Endothelial cell of umbilical vein (primary cell): ENCODE results near the gene CLEC4D. TPM values are rescaled to one million over a fixed set of nuclear protein-coding genes. Genes with fewer than 3 reads are reported as not detected.
"Not testable (repeated sequence)": the region's sequence is repeated elsewhere in the genome, so short reads cannot be mapped to it uniquely, and the experiment has no call there.

Source experiments
- BruUV-seq: library from RNA; stranded (reverse); fragments of 400-500 nt; replicated peaks from 2 replicates; lab custom pipeline; 2021; lab: Mats Ljungman, UMichigan
- CTCF ChIA-PET: fragments of 300-600, 350-600 bp; sonication (Branson Sonifier 250); formaldehyde crosslinking; loops from one replicate; lab custom pipeline; 2021; ENCODE audit warnings: antibody characterized with exemption, inconsistent platforms; lab: Charles Lee
- POLR2A ChIA-PET: fragments of 300-600, 350-600 bp; sonication (Branson Sonifier 250); formaldehyde crosslinking; loops from one replicate; lab custom pipeline; 2021; ENCODE audit warnings: antibody characterized with exemption, inconsistent platforms; lab: Charles Lee
- DNase-seq: peaks from one replicate; pipeline ENCODE4 v3.0.0-alpha.2; 2011; ENCODE audit warnings: low read depth, low spot score
- FAIRE-seq: peaks from 2 replicates; lab custom pipeline; 2011; peaks lifted over from hg19 to GRCh38; lab: Jason Lieb, UNC
- H2AFZ ChIP-seq: 2 replicates; pipeline ENCODE4 v1.6.0; 2012; ENCODE audit warnings: low read depth, low read length, control low read depth, inconsistent platforms
- H3K27ac ChIP-seq: 2 replicates; pipeline ENCODE4 v1.5.1; 2011; ENCODE audit warnings: low read depth, mild to moderate bottlenecking, control low read depth, low read length, moderate library complexity; ENCODE audit not compliant: insufficient read depth
- H3K27me3 ChIP-seq, 2 experiments: 2 replicates each; pipeline versions ENCODE4 v1.6.0 to v1.6.1; 2011; ENCODE audit warnings: low read length in 2 of 2, mixed read lengths in 1 of 2; ENCODE audit not compliant: control insufficient read depth in 2 of 2, insufficient read depth in 2 of 2
- H3K36me3 ChIP-seq, 2 experiments: 2 replicates in 1 of 2; 3 replicates in 1 of 2; pipeline ENCODE4 v1.5.1; 2011; ENCODE audit warnings: low read length in 2 of 2, mild to moderate bottlenecking in 1 of 2, moderate library complexity in 1 of 2; ENCODE audit not compliant: control insufficient read depth in 2 of 2, insufficient read depth in 2 of 2; ENCODE audit errors: extremely low read depth in 1 of 2
- H3K4me1 ChIP-seq: 3 replicates; pipeline ENCODE4 v1.5.1; 2011; ENCODE audit warnings: mild to moderate bottlenecking, low read length; ENCODE audit not compliant: control insufficient read depth, insufficient read depth; ENCODE audit errors: extremely low read depth
- H3K4me2 ChIP-seq: 2 replicates; pipeline ENCODE4 v1.6.1; 2011; ENCODE audit warnings: low read length, control low read depth, mixed read lengths; ENCODE audit not compliant: insufficient read depth
- H3K4me3 ChIP-seq, 3 experiments: fragments of 200-600 bp in 1 of 3; sonication (generic), shearing (Covaris generic) in 1 of 3; replicated peaks in 1 of 3; 2 replicates each; pipeline ENCODE4 v1.5.1; 2011 to 2016; ENCODE audit warnings: control low read depth in 3 of 3, low read length in 3 of 3, mild to moderate bottlenecking in 2 of 3, inconsistent platforms in 1 of 3, low read depth in 1 of 3, moderate library complexity in 1 of 3; ENCODE audit not compliant: insufficient read depth in 1 of 3
- H3K79me2 ChIP-seq: 2 replicates; pipeline ENCODE4 v1.6.0; 2012; ENCODE audit warnings: low read length, inconsistent platforms; ENCODE audit not compliant: control insufficient read depth, insufficient read depth
- H3K9ac ChIP-seq: replicated peaks from 2 replicates; pipeline ENCODE3; 2011; ENCODE audit warnings: low read length, control low read depth; ENCODE audit not compliant: insufficient read depth; ENCODE audit errors: extremely low read depth
- H3K9me1 ChIP-seq: replicated peaks from 3 replicates; pipeline ENCODE4 v1.6.0; 2011; ENCODE audit warnings: mild to moderate bottlenecking, low read length; ENCODE audit not compliant: control insufficient read depth, insufficient read depth; ENCODE audit errors: extremely low read depth
- H3K9me3 ChIP-seq: replicated peaks from 2 replicates; pipeline ENCODE4 v1.5.1; 2012; ENCODE audit warnings: low read length, inconsistent platforms; ENCODE audit not compliant: control insufficient read depth, insufficient read depth
- H4K20me1 ChIP-seq: replicated peaks from 2 replicates; pipeline ENCODE3; 2011; ENCODE audit warnings: mild to moderate bottlenecking, low read length; ENCODE audit not compliant: control insufficient read depth, insufficient read depth; ENCODE audit errors: extremely low read depth
- EZH2 ChIP-seq: IDR thresholded peaks from 2 replicates; pipeline ENCODE4 v1.6.1; 2012; ENCODE audit warnings: borderline replicate concordance, low read depth, mild to moderate bottlenecking, moderate library complexity, low read length, inconsistent platforms; ENCODE audit not compliant: severe bottlenecking
- FOS ChIP-seq: IDR thresholded peaks from 2 replicates; pipeline ENCODE4 v1.6.1; 2011; ENCODE audit warnings: mild to moderate bottlenecking, low read length, moderate library complexity, borderline replicate concordance; ENCODE audit not compliant: insufficient read depth
- GATA2 ChIP-seq: IDR thresholded peaks from 2 replicates; pipeline ENCODE4 v1.7.0; 2011; ENCODE audit warnings: low read depth, mild to moderate bottlenecking, moderate library complexity, mixed read lengths, low read length; ENCODE audit not compliant: insufficient read length, insufficient read depth
- JUN ChIP-seq: IDR thresholded peaks from 2 replicates; pipeline ENCODE4 v1.6.1; 2011; ENCODE audit warnings: borderline replicate concordance, low read depth; ENCODE audit not compliant: insufficient read length, insufficient read depth
- MAX ChIP-seq: IDR thresholded peaks from 2 replicates; pipeline ENCODE4 v1.6.1; 2011; ENCODE audit not compliant: insufficient read depth, insufficient read length
- MYC ChIP-seq: IDR thresholded peaks from one replicate; pipeline ENCODE4 v1.6.1; 2011; ENCODE audit warnings: mild to moderate bottlenecking, low read depth, low read length
- POLR2A ChIP-seq: IDR thresholded peaks from 2 replicates; pipeline ENCODE4 v1.6.1; 2012; ENCODE audit warnings: low read depth, mild to moderate bottlenecking, control low read depth, low read length
- POLR2AphosphoS5 ChIP-seq: IDR thresholded peaks from 2 replicates; pipeline ENCODE4 v1.6.1; 2012; ENCODE audit warnings: low read depth, mild to moderate bottlenecking, control low read depth, low read length, moderate library complexity; ENCODE audit not compliant: insufficient read depth
- dilution Hi-C: fragments of 300-500 bp; cut with MboI; formaldehyde crosslinking; loops from one replicate; pipeline ENCODE4 v1.15.0; 2019; ENCODE audit warnings: low sequenced_read_pairs; ENCODE audit not compliant: extremely low pct_ligation_motif_present
- intact Hi-C: fragments of 100-400 bp; cut with micrococcal nuclease; formaldehyde crosslinking; loops from one replicate; pipeline ENCODE4 v1.10.0; 2022
- polyA plus RNA-seq, 4 experiments: library from polyadenylated mRNA; depleted of rRNA in 3 of 4; stranded (reverse) in 3 of 4; unstranded in 1 of 4; fragments of >200 nt; gene quantifications; 2 replicates each; pipeline versions ENCODE4 v1.2.1 to v1.2.3, GENCODE V29; 2011 to 2012; ENCODE audit warnings: missing spikeins in 1 of 4
- total RNA-seq: library from RNA; stranded (reverse); gene quantifications from 2 replicates; pipeline ENCODE4 v1.2.3, GENCODE V29; 2021

CLEC4D gene
- total and polyA plus RNA-seq, 2 donors (not counting 3 experiments of a cell fraction or from before 2014, with no cell fraction given) = not detected

- POLR2A ChIA-PET, H3K27me3 ChIP-seq, H3K36me3 ChIP-seq, BruUV-seq, H3K79me2 ChIP-seq, H3K9ac ChIP-seq, H3K27ac ChIP-seq, dilution Hi-C loops, DNase-seq, FAIRE-seq, H3K4me3 ChIP-seq, H4K20me1 ChIP-seq, H3K4me1 ChIP-seq, intact Hi-C loops, H3K9me1 ChIP-seq, H3K4me2 ChIP-seq, H3K9me3 ChIP-seq, H2AFZ ChIP-seq, CTCF ChIA-PET: not testable (repeated sequence)
These were observed 17.6 kb upstream of the CLEC4D start for GRCh38 chr12:8495671-8496070.

- H3K27ac ChIP-seq, H3K27me3 ChIP-seq, H3K9me1 ChIP-seq, CTCF ChIA-PET, H4K20me1 ChIP-seq, dilution Hi-C loops, H3K4me1 ChIP-seq, H2AFZ ChIP-seq, H3K79me2 ChIP-seq, H3K9me3 ChIP-seq, POLR2A ChIA-PET, BruUV-seq, intact Hi-C loops, FAIRE-seq, H3K9ac ChIP-seq, H3K4me3 ChIP-seq, H3K4me2 ChIP-seq, DNase-seq, H3K36me3 ChIP-seq: not testable (repeated sequence)
These were observed 17.2 kb upstream of the CLEC4D start for GRCh38 chr12:8496074-8496473.

GRCh38 chr12:8499616-8500015 is 13.7 kb upstream of the CLEC4D start:
- H3K79me2 ChIP-seq = no peaks in the 10 kb centered on the region
- no peak for DNase-seq
- no peaks in the 10 kb centered on the region for H3K36me3 ChIP-seq
- H3K27me3 ChIP-seq = peaks cover 2 to 6% of the 10 kb centered on the region in 2 experiments
- H4K20me1 ChIP-seq = no peaks in the 10 kb centered on the region
- intact Hi-C loops = no loop called here
- no peaks in the 10 kb centered on the region for H3K4me1 ChIP-seq
- no peaks in the 10 kb centered on the region for H3K9me3 ChIP-seq
- FAIRE-seq = no peak
- H3K9me1 ChIP-seq = no peaks in the 10 kb centered on the region
- TF ChIP-seq POLR2A = no peak
- no peak for TF ChIP-seq EZH2
- TF ChIP-seq FOS = no peak
- TF ChIP-seq JUN = no peak
- no peak for TF ChIP-seq MYC
- no peak for TF ChIP-seq GATA2
- no peak for TF ChIP-seq POLR2AphosphoS5
- no peak for TF ChIP-seq MAX
- dilution Hi-C loops = no loop called here
- no TSS peak for BruUV-seq
- H3K4me3 ChIP-seq = no peak overlapping the region
- H3K4me2 ChIP-seq = no peak overlapping the region
- ChIA-PET POLR2A (no interaction called here), CTCF (interaction anchor here (0.9 kb wide), 1 partner anchor 158 kb away, joined by 3 read pairs; no protein-coding TSS in a partner anchor)
- no peak overlapping the region for H3K27ac ChIP-seq
- no peak overlapping the region for H2AFZ ChIP-seq
- H3K9ac ChIP-seq = no peak overlapping the region
